Prostate gland (tissue), 2 donors: ENCODE results near the gene DNM3.

Experiments used
- CTCF ChIP-seq, 4 experiments: fragments of 200-600 bp in 2 of 4; fragments of 450-650 bp in 2 of 4; sonication (generic) in 2 of 4; IDR thresholded peaks; 1 replicate in 3 of 4; 2 replicates in 1 of 4; pipeline ENCODE4 v1.5.1; 2016 to 2019; ENCODE audit warnings: antibody characterized with exemption in 4 of 4, mild to moderate bottlenecking in 2 of 4, moderate library complexity in 2 of 4
- POLR2A ChIP-seq: fragments of 450-650 bp; IDR thresholded peaks from one replicate; pipeline ENCODE4 v1.6.1; 2016; ENCODE audit warnings: antibody characterized with exemption, mild to moderate bottlenecking

GRCh38 chr1:171833091-171833825 is 8.0 kb upstream of the DNM3 start:
- TF ChIP-seq CTCF (IDR thresholded peaks at IDR 0.05) (no peak), POLR2A (no peak)
